ENCODE data around the gene NOLC1.

DNA sequence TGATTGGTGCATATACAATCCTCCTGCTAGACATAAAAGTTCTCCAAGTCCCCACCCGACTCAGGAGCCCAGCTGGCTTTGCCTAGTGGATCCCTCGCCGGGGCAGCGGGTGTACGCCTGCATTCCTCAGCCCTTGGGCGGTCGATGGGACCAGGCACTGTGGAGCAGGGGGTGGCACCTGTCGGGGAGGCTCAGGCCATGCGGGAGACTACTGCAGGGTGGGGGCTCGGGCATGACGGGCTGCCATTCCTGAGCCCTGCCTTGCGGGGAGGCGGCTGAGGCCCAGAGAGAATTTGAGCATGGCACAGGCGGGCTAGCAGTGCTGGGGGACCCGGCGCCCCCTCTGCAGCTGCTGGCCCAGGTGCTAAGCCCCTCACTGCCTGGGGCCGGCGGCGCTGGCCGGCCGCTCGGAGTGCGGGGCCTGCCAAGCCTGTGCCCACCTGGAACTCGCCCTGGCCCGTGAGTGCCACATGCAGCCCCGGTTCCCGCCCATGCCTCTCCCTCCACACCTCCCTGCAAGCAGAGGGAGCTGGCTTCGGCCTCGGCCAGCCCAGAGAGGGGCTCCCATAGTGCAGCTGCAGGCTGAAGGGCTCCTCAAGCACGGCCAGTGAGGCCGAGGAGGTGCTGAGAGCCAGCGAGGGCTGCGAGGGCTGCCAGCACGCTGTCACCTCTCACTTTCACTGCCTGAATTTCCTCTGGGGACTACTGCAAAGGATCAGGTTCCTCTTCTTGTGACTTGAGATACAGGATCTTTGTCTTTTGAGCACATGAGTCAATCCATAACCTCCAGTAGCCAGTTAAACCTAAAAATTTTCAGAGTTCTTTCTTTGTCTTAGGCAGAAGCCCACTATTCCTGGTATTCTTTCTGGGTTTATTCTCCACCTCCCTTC, 48.8 kb downstream of the NOLC1 start:
- TF ChIP-seq, protein P1, sequence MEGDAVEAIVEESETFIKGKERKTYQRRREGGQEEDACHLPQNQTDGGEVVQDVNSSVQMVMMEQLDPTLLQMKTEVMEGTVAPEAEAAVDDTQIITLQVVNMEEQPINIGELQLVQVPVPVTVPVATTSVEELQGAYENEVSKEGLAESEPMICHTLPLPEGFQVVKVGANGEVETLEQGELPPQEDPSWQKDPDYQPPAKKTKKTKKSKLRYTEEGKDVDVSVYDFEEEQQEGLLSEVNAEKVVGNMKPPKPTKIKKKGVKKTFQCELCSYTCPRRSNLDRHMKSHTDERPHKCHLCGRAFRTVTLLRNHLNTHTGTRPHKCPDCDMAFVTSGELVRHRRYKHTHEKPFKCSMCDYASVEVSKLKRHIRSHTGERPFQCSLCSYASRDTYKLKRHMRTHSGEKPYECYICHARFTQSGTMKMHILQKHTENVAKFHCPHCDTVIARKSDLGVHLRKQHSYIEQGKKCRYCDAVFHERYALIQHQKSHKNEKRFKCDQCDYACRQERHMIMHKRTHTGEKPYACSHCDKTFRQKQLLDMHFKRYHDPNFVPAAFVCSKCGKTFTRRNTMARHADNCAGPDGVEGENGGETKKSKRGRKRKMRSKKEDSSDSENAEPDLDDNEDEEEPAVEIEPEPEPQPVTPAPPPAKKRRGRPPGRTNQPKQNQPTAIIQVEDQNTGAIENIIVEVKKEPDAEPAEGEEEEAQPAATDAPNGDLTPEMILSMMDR (IDR thresholded peaks at IDR 0.05), result no peak
- no peak for TF ChIP-seq POLR2A (IDR thresholded peaks at IDR 0.05)

All from heart left ventricle (tissue), 13 donors.